Transverse colon (tissue), 4 donors: Measurements from ENCODE around the gene KLF11.

Experiments used
- CTCF ChIP-seq, 5 experiments: fragments of 200-600 bp in 3 of 5; fragments of 450-650 bp in 2 of 5; sonication (generic) in 3 of 5; IDR thresholded peaks; 1 replicate in 2 of 5; 2 replicates in 3 of 5; pipeline ENCODE4 v1.5.1; 2016 to 2017; ENCODE audit warnings: antibody characterized with exemption in 5 of 5, inconsistent platforms in 3 of 5, mild to moderate bottlenecking in 2 of 5, moderate library complexity in 1 of 5
- EP300 ChIP-seq: sonication (generic); formaldehyde crosslinking; IDR thresholded peaks from one replicate; pipeline ENCODE4 v1.6.1; 2017; ENCODE audit warnings: antibody characterized with exemption, low read depth
- POLR2A ChIP-seq: fragments of 450-650 bp; IDR thresholded peaks from one replicate; pipeline ENCODE4 v1.6.1; 2016; ENCODE audit warnings: antibody characterized with exemption, mild to moderate bottlenecking, moderate library complexity
- POLR2AphosphoS5 ChIP-seq, 3 donors: sonication (generic); formaldehyde crosslinking; IDR thresholded peaks; one replicate each; pipeline ENCODE4 v1.6.1; 2016; ENCODE audit warnings: antibody characterized with exemption in 3 of 3

GRCh38 chr2:10078704-10079265 lies 35.4 kb downstream of the KLF11 start:
- no peak for TF ChIP-seq CTCF (IDR thresholded peaks at IDR 0.05)
- TF ChIP-seq EP300, result no peak
- no peak for TF ChIP-seq POLR2A
- TF ChIP-seq POLR2AphosphoS5 (IDR thresholded peaks at IDR 0.05), result no peak
